B cell (primary cell): Measurements from ENCODE around the gene KRTAP10-2.

Experiments used
- EZH2 ChIP-seq: IDR thresholded peaks from 2 replicates; pipeline ENCODE4 v1.6.1; 2012; ENCODE audit warnings: borderline replicate concordance, low read depth, mild to moderate bottlenecking, moderate library complexity, low read length; ENCODE audit not compliant: insufficient read depth, poor library complexity, severe bottlenecking
- TF ChIP-seq, protein P1 (sequence below): fragments of 200-600 bp; IDR thresholded peaks from one replicate; pipeline ENCODE4 v1.8.0; 2022; ENCODE audit warnings: antibody characterized with exemption, mild to moderate bottlenecking

DNA sequence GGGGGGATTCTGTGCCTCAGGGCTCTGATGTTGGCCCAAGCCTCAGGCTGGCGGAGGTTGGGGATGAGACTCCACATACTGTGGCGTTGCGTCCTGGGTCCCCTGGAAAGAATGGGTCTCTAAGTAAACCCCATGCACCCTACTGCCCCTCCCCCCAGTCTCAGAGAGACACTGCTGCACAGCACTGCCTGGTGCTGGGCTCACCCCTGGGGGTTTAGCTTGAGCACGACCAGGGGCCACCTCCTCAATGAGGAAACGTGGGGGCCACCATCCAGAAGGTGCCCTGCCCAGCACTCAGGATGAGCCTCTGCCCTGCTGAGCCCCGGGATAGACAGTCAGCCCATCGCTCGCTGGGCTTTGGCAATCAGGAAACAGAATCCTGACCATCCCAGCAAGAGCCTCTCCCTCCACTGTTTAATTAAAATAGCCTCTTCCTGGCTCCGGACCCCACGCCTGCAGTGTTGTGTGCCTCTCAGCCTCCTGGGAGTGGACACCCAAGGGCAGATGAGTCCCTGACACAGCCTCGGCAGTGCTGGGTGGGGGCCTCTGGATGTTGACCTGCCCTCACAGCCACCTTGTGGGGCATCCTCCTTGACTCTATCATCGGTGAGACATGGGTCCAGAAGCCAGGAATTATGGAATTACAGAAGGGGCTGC is 18.7 kb upstream of the KRTAP10-2 start:
- TF ChIP-seq, protein P1, sequence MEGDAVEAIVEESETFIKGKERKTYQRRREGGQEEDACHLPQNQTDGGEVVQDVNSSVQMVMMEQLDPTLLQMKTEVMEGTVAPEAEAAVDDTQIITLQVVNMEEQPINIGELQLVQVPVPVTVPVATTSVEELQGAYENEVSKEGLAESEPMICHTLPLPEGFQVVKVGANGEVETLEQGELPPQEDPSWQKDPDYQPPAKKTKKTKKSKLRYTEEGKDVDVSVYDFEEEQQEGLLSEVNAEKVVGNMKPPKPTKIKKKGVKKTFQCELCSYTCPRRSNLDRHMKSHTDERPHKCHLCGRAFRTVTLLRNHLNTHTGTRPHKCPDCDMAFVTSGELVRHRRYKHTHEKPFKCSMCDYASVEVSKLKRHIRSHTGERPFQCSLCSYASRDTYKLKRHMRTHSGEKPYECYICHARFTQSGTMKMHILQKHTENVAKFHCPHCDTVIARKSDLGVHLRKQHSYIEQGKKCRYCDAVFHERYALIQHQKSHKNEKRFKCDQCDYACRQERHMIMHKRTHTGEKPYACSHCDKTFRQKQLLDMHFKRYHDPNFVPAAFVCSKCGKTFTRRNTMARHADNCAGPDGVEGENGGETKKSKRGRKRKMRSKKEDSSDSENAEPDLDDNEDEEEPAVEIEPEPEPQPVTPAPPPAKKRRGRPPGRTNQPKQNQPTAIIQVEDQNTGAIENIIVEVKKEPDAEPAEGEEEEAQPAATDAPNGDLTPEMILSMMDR: no peak
- no peak for TF ChIP-seq EZH2
